HG02973 (cell line): ENCODE data around the gene DNAJB11.
"Not testable (repeated sequence)": the region's sequence is repeated elsewhere in the genome, so short reads cannot be mapped to it uniquely, and the experiment has no call there.

ENCODE experiments used
- ATAC-seq: cut with Tn5 transposase; IDR thresholded peaks from one replicate; pipeline ENCODE4 v1.9.1; 2021; ENCODE audit warnings: moderate library complexity; ENCODE audit not compliant: unreplicated experiment

DNAJB11 gene

GRCh38 chr3:186617036-186617946, 46.8 kb downstream of the DNAJB11 start:
- peak; percentile 91 for ATAC-seq

DNA sequence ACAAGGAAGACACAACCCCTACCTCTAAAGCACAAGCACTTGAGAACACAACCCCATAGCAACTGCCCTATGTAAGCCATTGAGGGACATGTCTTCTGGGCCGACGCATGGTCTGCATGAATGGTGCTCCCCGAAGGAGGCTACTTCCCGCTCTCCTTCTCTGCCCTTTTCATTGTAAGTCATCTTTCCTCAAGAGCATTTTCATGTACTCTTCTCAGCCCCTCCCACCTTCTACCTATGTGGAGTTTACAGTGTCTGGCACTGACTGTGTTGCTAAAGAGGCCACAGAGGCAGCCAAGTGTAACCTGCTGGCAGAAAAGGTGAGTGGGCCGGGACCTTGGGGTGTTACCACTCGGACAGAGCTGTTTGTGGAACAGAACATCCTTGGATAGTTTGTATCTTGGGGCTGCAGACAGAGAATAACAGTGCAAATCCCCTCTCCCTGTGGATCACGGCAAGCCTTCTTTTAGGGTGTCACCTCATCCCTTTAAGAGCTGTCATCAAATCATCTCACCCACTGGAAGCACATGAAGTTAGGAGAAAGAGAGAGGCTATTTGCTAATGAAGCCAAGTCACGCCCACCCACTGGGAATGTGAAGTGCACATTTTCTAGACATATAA, 47.9 kb downstream of the DNAJB11 start:
- no peak for ATAC-seq

DNA sequence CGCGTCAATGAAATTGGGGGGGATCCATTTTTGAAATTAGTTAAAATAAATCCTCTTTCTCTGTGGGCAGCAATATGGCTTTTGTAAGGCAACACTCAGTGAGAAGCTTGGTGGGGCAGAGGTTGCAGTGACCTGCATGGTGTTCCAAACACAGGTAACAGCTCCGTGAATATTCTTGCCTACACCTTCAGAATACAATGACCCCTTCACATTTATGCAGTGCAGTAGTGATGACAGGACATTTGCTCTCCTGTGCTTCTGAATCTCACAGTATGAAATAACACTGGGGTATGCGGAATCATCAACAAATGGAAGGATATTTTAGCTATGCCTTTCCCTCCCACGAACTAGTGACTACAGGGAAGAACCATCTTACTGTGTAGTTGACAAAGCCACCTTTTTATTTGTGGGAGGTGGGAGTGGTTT, 49.3 kb downstream of the DNAJB11 start:
- ATAC-seq: no peak

DNA sequence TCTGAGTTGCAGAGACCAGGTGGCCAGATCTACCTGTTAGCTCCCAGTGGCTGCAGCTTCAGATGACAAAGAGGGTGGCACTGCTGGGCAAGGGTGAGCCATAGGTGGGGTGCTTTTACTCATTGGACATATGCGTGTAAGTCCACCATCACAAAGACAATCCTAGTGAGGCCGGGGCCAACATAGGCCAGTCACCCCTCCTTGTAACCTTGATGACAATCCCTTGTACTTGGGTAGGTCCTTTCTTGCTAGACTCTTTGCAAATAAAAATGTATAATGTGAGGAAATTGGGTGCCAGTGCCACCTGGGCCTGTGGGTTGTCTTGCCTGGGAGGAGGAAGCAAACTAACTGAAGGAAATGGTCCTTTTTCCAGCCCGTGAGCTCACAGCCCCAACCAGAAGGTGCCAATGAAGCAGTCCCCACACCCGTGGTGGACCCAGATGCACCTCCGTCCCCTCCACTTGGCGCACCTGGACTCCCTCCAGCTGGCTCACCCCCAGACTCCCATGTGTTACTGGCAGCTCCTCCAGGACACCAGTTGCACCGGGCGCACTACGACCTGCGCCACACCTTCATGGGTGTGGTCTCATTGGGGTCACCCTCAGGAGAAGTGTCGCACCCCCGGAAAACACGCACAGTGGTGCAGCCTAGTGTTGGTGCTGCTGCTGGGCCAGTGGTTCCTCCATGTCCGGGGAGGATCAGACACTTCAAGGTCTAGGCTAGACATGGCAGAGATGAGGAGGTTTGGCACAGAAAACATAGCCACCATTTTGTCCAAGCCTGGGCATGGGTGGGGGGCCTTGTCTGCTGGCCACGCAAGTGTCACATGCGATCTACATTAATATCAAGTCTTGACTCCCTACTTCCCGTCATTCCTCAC, 49.9 kb downstream of the DNAJB11 start:
- no peak for ATAC-seq

DNA sequence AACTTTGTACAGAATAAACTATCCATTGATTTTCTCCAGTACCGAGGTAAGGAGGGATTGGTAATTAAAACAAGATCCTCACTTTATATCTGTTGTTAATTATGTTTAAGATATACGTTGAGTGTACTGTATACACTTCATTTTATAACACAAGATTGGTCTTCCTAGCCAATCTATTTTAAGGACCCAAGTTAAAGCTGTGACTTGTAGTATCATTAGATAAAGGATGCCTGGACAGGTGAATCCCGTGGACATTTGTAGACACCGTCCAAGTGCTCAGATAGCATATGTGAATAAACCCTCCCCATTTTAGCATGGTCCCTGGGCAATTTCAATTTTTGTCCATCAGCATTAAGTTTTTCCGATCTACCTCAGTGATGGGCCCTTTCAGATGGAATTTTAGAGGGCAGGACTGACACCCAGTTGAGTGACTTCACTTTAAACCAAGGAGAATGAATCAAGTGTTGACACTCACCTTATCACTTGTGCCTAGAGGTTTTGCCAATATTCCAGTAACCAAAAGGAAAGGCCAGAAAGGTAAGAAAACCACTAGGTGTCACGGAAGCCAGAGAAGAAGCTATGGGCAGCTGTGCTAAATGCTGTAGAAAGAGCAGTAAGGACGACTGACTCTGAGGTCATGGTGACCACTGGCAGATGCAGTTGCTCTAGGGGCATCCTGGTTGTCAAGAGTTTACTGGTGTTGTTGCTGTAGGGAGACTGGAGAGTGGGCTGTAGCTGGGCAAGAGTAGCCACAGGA, 51.6 kb downstream of the DNAJB11 start:
- no peak for ATAC-seq

GRCh38 chr3:186622651-186623310, 52.3 kb downstream of the DNAJB11 start:
- ATAC-seq: no peak

- no peak for ATAC-seq
Measured at GRCh38 chr3:186624598-186624997, 54.1 kb downstream of the DNAJB11 start.

DNA sequence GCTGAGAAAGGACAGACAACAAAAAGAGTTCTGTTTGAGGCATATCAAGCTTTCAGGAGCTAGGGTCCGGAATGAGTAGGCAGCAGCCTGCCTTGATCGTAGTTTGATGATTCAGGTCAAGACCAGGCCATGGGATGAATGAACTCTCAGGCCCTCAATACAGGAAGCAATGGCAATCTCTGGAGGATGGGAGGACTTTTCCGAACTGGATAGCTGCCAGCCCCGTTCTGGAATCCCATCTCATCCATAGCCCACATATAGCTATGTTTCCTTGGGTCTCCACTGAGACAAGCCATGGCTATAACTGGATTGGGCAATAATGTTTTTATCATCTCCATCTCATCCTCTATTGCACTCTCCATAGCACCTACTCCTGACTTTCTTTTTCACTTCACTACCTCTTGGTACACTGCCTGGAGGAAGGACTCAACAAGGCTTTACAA, 55.1 kb downstream of the DNAJB11 start:
- no peak for ATAC-seq

DNA sequence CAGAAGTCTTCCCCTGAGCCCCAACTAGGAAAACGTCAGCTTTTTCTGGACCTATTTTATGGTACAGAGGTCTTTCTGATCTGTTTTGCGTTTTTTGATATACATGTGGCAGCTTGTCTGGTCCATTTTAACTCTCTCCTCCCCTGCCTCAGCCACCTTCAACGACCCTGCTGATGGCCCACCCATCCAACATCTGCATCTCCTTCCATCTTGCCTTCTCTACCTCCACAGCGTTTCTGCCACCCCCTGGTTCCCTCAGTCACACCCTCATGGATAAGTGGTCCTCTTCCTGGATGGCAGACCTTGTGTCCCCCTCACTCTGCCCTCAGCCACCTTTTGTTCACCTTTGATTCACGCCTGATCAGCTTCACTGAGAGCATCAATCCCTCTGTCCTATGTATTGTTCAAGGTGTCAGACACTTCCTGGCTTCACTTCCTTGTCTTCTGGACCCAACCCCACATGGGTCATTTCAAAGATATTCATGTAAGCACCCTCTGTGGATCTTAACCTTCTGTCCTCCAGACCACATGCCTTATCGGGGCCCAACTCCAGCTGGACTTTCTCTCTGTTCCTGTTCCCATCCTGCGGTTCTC, 55.8 kb downstream of the DNAJB11 start:
- ATAC-seq: no peak

GRCh38 chr3:186627852-186628414, 57.4 kb downstream of the DNAJB11 start:
- no peak for ATAC-seq

DNA sequence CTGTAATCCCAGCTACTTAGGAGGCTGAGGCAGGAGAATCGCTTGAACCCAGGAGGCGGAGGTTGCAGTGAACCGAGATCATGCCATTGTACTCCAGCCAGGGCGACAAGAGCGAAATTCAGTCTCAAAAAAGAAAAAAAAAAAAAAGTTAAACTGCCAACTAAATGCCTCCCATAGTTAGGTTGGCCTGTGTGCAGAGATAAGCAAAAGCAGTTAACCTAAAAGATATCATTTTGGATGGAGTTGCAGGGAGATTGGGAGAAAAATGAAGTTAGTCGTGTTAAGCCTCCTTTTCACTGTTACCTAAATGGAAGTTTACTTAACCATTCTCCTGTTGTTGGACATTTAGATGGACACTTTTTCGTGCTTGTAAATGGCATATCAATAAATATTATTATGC, 58.2 kb downstream of the DNAJB11 start:
- ATAC-seq: no peak

- no peak for ATAC-seq
Measured at GRCh38 chr3:186630950-186631641, 60.6 kb downstream of the DNAJB11 start.

- no peak for ATAC-seq
Measured at GRCh38 chr3:186633481-186633880, 63.0 kb downstream of the DNAJB11 start.

DNA sequence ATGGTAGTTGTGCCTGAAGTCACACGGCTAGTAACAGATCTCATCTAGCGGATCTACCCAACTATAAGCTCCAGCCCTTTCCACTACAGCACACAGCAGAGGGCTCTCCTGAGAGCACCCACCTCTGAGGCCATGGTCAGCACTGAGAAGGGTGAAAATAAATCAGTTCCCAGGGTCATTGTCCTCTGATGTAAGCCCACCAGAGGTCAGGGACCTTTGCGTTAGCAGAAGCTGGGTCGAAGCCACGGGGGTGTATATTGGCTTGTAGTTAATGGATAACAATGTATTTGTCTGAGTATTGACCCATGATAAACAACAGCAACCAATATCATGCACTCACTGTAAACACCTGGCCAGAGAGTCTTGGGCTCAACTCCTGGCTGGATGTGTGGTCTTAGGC, 63.7 kb downstream of the DNAJB11 start:
- ATAC-seq: not testable (repeated sequence)
